ENCODE data around the gene SLC1A2.

Gene SLC1A2

GRCh38 chr11:35214226-35214770 is 205.1 kb downstream of the SLC1A2 start:
- DNase-seq = no peak

GRCh38 chr11:35211952-35212351 is 207.4 kb downstream of the SLC1A2 start:
- DNase-seq = no peak

GRCh38 chr11:35210876-35211546 is 208.3 kb downstream of the SLC1A2 start:
- DNase-seq = no peak

GRCh38 chr11:35208795-35209194 is 210.6 kb downstream of the SLC1A2 start:
- DNase-seq = no peak

GRCh38 chr11:35207471-35208403 is 211.6 kb downstream of the SLC1A2 start:
- DNase-seq = no peak

- no peak for DNase-seq
Measured at GRCh38 chr11:35206616-35207015, 212.7 kb downstream of the SLC1A2 start.

- no peak for DNase-seq
Measured at GRCh38 chr11:35204614-35205013, 214.7 kb downstream of the SLC1A2 start.

Measured in NCI-H774 (cell line).